ENCODE results near the gene COL4A6.

COL4A6 gene

DNA sequence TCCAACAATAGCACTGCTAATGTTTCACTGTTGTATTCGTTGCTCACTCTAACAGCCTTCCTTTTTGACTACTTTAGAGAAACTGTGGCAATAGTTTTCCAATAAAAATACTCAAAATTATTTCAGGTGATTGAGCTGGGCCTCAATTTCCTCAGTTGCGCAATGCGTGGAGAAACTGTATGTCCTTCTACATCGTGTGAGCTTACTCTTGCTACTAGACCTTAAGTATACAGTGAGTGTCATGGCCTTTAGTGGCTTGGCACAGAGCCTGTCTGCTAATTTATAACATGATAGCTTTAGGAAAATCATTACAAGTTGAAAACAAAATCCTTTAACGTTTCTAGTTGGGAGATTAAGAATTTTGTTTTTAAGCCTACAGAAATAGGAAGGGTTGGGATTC is 114.5 kb downstream of the COL4A6 start:
- TF ChIP-seq, protein P1, sequence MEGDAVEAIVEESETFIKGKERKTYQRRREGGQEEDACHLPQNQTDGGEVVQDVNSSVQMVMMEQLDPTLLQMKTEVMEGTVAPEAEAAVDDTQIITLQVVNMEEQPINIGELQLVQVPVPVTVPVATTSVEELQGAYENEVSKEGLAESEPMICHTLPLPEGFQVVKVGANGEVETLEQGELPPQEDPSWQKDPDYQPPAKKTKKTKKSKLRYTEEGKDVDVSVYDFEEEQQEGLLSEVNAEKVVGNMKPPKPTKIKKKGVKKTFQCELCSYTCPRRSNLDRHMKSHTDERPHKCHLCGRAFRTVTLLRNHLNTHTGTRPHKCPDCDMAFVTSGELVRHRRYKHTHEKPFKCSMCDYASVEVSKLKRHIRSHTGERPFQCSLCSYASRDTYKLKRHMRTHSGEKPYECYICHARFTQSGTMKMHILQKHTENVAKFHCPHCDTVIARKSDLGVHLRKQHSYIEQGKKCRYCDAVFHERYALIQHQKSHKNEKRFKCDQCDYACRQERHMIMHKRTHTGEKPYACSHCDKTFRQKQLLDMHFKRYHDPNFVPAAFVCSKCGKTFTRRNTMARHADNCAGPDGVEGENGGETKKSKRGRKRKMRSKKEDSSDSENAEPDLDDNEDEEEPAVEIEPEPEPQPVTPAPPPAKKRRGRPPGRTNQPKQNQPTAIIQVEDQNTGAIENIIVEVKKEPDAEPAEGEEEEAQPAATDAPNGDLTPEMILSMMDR (IDR thresholded peaks at IDR 0.05; ENCODE audit: insufficient read depth, missing control alignments) = no peak
- DNase-seq (ENCODE audit: insufficient read length, low spot score) (no peak), FAIRE-seq (no peak)

DNA sequence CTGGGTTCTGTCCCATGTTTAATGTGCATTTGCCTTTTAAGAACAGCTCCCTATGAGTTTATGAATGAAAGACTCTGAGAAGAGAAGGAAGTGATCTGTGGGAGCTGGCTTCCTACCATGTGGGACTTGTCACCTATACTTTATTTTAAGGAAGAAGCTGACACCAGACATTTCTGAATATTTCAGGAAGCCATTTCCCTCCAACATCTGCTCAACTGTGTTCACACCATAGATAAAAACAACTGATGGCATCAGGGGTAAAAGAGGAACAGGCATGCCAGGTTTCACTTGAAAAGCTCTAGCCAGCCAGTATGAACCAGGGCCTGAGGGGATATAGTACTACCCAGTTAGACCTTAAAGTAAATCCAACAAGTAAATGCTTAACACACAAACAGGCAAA is 116.0 kb downstream of the COL4A6 start:
- FAIRE-seq (no peak), DNase-seq (ENCODE audit: insufficient read length, low spot score) (no peak)
- TF ChIP-seq, protein P1 (IDR thresholded peaks at IDR 0.05; ENCODE audit: insufficient read depth, missing control alignments) = no peak

DNA sequence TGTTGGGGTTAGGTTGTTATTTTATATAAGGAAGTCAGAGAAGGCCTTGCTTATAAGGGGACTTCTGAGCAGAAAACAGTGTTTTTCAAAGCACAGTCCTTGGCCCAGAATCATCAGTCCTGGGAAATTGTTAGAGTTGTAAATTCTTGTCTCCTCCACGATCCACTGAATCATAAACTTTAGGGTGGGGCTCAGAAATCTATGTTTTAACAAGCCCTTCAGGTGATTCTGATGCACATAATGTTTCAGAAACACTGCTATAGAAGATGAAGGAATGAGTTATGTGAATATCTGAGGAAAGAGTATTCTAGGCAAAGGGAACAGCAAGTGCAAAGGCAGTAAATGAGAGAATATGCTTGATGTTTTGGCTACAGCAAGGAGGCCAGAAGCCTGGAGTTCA is 121.8 kb downstream of the COL4A6 start:
- TF ChIP-seq, protein P1 (IDR thresholded peaks at IDR 0.05; ENCODE audit: insufficient read depth, missing control alignments) = no peak
- FAIRE-seq = no peak
- DNase-seq (ENCODE audit: insufficient read length, low spot score) = no peak

DNA sequence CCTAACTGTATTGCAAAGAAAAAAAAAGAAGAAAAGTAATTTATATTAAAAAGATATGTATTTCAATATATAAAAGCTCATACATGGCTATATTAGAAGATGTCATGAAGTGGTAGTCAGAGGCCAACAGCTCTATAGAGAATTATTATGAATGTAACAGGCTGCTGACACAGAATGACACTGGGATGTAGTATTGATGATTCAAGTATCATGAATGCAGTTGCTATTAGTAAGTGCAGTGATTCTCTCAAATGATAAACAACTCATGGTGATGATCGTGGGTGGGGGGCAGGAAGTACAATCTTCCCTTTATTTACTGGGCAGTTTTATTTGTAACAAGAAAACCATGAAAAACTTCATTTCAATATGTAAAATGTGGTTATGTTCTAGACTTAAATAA is 124.6 kb downstream of the COL4A6 start:
- DNase-seq (ENCODE audit: insufficient read length, low spot score) (no peak), FAIRE-seq (no peak)
- TF ChIP-seq, protein P1 (IDR thresholded peaks at IDR 0.05; ENCODE audit: insufficient read depth, missing control alignments) = no peak

DNA sequence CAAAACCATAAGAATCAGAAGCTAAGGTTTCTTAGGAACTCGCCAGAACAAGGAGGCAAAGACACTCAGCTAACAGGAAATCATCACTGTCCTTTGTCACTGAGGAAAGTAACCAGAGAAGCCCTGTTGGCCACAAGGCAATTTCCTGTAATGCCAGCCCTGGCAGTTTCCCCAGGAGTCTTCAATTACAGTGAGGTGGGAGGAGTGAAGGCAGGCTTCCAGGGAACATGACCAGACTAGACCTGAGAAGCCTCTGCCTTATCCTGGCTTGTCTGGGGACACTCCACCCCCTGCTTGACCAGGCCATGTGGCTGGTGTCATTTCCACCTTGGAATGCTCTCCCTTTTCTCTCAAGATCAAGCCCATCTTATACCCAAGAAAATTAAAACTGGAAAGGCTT is 125.3 kb downstream of the COL4A6 start:
- TF ChIP-seq, protein P1 (IDR thresholded peaks at IDR 0.05; ENCODE audit: insufficient read depth, missing control alignments) = no peak
- FAIRE-seq (no peak), DNase-seq (ENCODE audit: insufficient read length, low spot score) (no peak)

DNA sequence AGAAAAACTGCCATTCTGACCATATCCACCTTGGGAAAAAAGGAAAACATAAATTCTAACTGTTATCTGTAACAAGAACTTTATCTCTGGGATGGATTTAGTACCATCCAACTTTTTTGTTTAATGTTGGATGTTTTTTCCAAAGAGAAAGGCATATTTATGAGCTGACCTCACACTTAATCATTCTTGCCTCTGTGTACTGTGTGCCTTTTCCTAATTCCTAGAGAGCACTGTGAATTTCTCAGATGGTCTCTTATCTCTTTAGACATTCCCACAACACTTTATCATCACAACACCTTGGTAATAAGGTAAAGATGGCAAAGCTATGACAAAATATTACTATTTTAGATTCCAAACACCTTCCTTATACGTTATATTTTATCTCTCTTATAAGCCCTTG is 126.2 kb downstream of the COL4A6 start:
- DNase-seq (ENCODE audit: insufficient read length, low spot score) (no peak), FAIRE-seq (no peak)
- TF ChIP-seq, protein P1 (IDR thresholded peaks at IDR 0.05; ENCODE audit: insufficient read depth, missing control alignments) = no peak

DNA sequence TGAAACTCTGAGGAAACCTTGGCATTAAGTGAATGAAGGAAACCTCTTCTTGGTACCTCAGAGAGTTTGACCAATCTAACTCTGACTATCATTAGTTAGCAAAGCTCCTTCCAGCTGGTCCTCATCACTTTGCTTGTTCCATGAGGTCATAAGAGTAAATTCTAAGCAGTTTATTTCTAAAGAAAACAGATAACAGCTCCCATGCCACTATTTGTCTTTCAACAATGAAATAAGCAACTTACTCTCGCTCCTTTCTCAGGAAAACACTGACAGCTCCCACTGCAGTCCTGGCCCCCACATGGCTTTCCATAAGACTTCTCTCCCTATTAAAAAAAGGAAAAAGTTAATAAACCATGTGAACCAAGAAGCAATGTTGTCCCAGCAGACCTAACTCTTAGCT is 127.7 kb downstream of the COL4A6 start:
- FAIRE-seq = no peak
- TF ChIP-seq, protein P1 (IDR thresholded peaks at IDR 0.05; ENCODE audit: insufficient read depth, missing control alignments) = no peak

More for the DNA sequence above, 127.7 kb downstream of the COL4A6 start:
- DNase-seq (ENCODE audit: insufficient read length, low spot score) = no peak

All from D721Med (cell line).